ENCODE data around the gene FAM83E. TPM values are rescaled to one million over a fixed set of nuclear protein-coding genes. Genes with fewer than 3 reads are reported as not detected.
A peak's percentile ranks its signal among the peaks of the same experiment; 100 is the strongest.

Gene FAM83E
- total RNA-seq, 1 experiment from 2014 or later: 5.5 TPM

GRCh38 chr19:48654299-48655059 is 39.6 kb upstream of the FAM83E start:
- Histone ChIP-seq H3K27me3 (replicated peaks; ENCODE audit: insufficient read depth, low read depth, low read length, poor library complexity) (no peaks in the 10 kb centered on the region), H3K4me3 (ENCODE audit: low read depth, low read length, poor library complexity, severe bottlenecking) (no peak overlapping the region), H3K4me1 (ENCODE audit: insufficient read depth, low read length, poor library complexity, severe bottlenecking) (peaks cover 6% of the 10 kb centered on the region), H3K27ac (ENCODE audit: low read depth, low read length, poor library complexity, severe bottlenecking) (peak overlapping the region; percentile 40), H3K36me3 (ENCODE audit: insufficient read depth, low read length, poor library complexity, severe bottlenecking) (no peaks in the 10 kb centered on the region), H3K9me3 (ENCODE audit: low read depth, low read length, poor library complexity, severe bottlenecking) (no peaks in the 10 kb centered on the region)
- DNase-seq (ENCODE audit: low spot score): peak; percentile 40
- ChIA-PET POLR2A (ENCODE audit: low non-redundant PET) (no interaction called here), CTCF (interaction anchor here (0.6 kb wide), 1 partner anchor 42 kb away, joined by 4 read pairs; no protein-coding TSS in a partner anchor)
- BruUV-seq (replicated peaks): no TSS peak
- no peak for TF ChIP-seq EZH2 (IDR thresholded peaks at IDR 0.05; ENCODE audit: borderline replicate concordance, low read depth, low read length, poor library complexity, severe bottlenecking)
- no peak for TF ChIP-seq CTCF (conservative IDR thresholded peaks at IDR 0.05; ENCODE audit: low read depth, low read length)
- intact Hi-C loops (cut with micrococcal nuclease; ENCODE audit: unreplicated experiment): no loop called here

GRCh38 chr19:48651683-48652048 is 36.8 kb upstream of the FAM83E start:
- POLR2A ChIA-PET (ENCODE audit: low non-redundant PET): no interaction called here
- intact Hi-C loops (cut with micrococcal nuclease; ENCODE audit: unreplicated experiment): no loop called here

GRCh38 chr19:48650974-48651682 is 36.3 kb upstream of the FAM83E start:
- Histone ChIP-seq H3K27ac (ENCODE audit: low read depth, low read length, poor library complexity, severe bottlenecking) (no peak overlapping the region), H3K36me3 (ENCODE audit: insufficient read depth, low read length, poor library complexity, severe bottlenecking) (no peaks in the 10 kb centered on the region), H3K4me3 (ENCODE audit: low read depth, low read length, poor library complexity, severe bottlenecking) (no peak overlapping the region), H3K4me1 (ENCODE audit: insufficient read depth, low read length, poor library complexity, severe bottlenecking) (peaks cover 12% of the 10 kb centered on the region), H3K27me3 (replicated peaks; ENCODE audit: insufficient read depth, low read depth, low read length, poor library complexity) (no peaks in the 10 kb centered on the region), H3K9me3 (ENCODE audit: low read depth, low read length, poor library complexity, severe bottlenecking) (no peaks in the 10 kb centered on the region)
- BruUV-seq (replicated peaks): no TSS peak
- TF ChIP-seq CTCF (conservative IDR thresholded peaks at IDR 0.05; ENCODE audit: low read depth, low read length): no peak
- no peak for TF ChIP-seq EZH2 (IDR thresholded peaks at IDR 0.05; ENCODE audit: borderline replicate concordance, low read depth, low read length, poor library complexity, severe bottlenecking)
- ChIA-PET CTCF (no interaction called here), POLR2A (ENCODE audit: low non-redundant PET) (no interaction called here)
- DNase-seq (ENCODE audit: low spot score): no peak
- intact Hi-C loops (cut with micrococcal nuclease; ENCODE audit: unreplicated experiment): no loop called here

More at GRCh38 chr19:48651683-48652048, 36.8 kb upstream of the FAM83E start:
- no peaks in the 10 kb centered on the region for H3K36me3 ChIP-seq (ENCODE audit: insufficient read depth, low read length, poor library complexity, severe bottlenecking)
- H3K4me3 ChIP-seq (ENCODE audit: low read depth, low read length, poor library complexity, severe bottlenecking): no peak overlapping the region
- H3K4me1 ChIP-seq (ENCODE audit: insufficient read depth, low read length, poor library complexity, severe bottlenecking): peaks cover 11% of the 10 kb centered on the region
- TF ChIP-seq EZH2 (IDR thresholded peaks at IDR 0.05; ENCODE audit: borderline replicate concordance, low read depth, low read length, poor library complexity, severe bottlenecking) (no peak), CTCF (conservative IDR thresholded peaks at IDR 0.05; ENCODE audit: low read depth, low read length) (no peak)
- no peak for DNase-seq (ENCODE audit: low spot score)
- CTCF ChIA-PET: no interaction called here
- H3K27me3 ChIP-seq (replicated peaks; ENCODE audit: insufficient read depth, low read depth, low read length, poor library complexity): no peaks in the 10 kb centered on the region
- H3K9me3 ChIP-seq (ENCODE audit: low read depth, low read length, poor library complexity, severe bottlenecking): no peaks in the 10 kb centered on the region
- no peak overlapping the region for H3K27ac ChIP-seq (ENCODE audit: low read depth, low read length, poor library complexity, severe bottlenecking)
- BruUV-seq (replicated peaks): no TSS peak

Data from A673 (cell line).